Breast epithelium (tissue), 3 donors: ENCODE measurements around the gene GAB2.

Experiments used
- CTCF ChIP-seq, 3 donors: fragments of 450-650 bp; IDR thresholded peaks; one replicate each; pipeline ENCODE4 v1.5.1; 2016 to 2017; ENCODE audit warnings: antibody characterized with exemption in 3 of 3, mild to moderate bottlenecking in 3 of 3, moderate library complexity in 3 of 3
- POLR2AphosphoS5 ChIP-seq, 3 donors: sonication (generic); formaldehyde crosslinking; IDR thresholded peaks; one replicate each; pipeline ENCODE4 v1.6.1; 2017; ENCODE audit warnings: antibody characterized with exemption in 3 of 3

GRCh38 chr11:78364128-78364751, 53.4 kb downstream of the GAB2 start:
- no peak for TF ChIP-seq CTCF (IDR thresholded peaks at IDR 0.05)
- TF ChIP-seq POLR2AphosphoS5 (IDR thresholded peaks at IDR 0.05): no peak
